Measurements from ENCODE around the gene TMEM45A.
A peak's percentile ranks its signal among the peaks of the same experiment; 100 is the strongest.
"Not testable (repeated sequence)": the region's sequence is repeated elsewhere in the genome, so short reads cannot be mapped to it uniquely, and the experiment has no call there.

TMEM45A gene

GRCh38 chr3:100486808-100487207 lies 5.6 kb upstream of the TMEM45A start:
- no peak overlapping the region; the same call in 1 of the 2 replicates for H3K27ac ChIP-seq
- no peak for TF ChIP-seq CTCF (IDR thresholded peaks at IDR 0.05)
- TF ChIP-seq ZFX (IDR thresholded peaks at IDR 0.05; ENCODE audit: borderline replicate concordance), result no peak

GRCh38 chr3:100489118-100489517 lies 3.3 kb upstream of the TMEM45A start:
- no peak overlapping the region for H3K27ac ChIP-seq
- no peak for TF ChIP-seq ZFX (IDR thresholded peaks at IDR 0.05; ENCODE audit: borderline replicate concordance)
- no peak for TF ChIP-seq CTCF (IDR thresholded peaks at IDR 0.05)

GRCh38 chr3:100496711-100497261 lies 4.4 kb downstream of the TMEM45A start:
- no peak for TF ChIP-seq CTCF (IDR thresholded peaks at IDR 0.05)
- no peak for TF ChIP-seq ZFX (IDR thresholded peaks at IDR 0.05; ENCODE audit: borderline replicate concordance)
- H3K27ac ChIP-seq, result no peak overlapping the region

GRCh38 chr3:100499651-100500050 lies 7.2 kb downstream of the TMEM45A start:
- H3K27ac ChIP-seq, result peak overlapping the region; percentile 42
- TF ChIP-seq CTCF (IDR thresholded peaks at IDR 0.05), result no peak
- no peak for TF ChIP-seq ZFX (IDR thresholded peaks at IDR 0.05; ENCODE audit: borderline replicate concordance)

- no peak for TF ChIP-seq CTCF (IDR thresholded peaks at IDR 0.05)
- TF ChIP-seq ZFX (IDR thresholded peaks at IDR 0.05; ENCODE audit: borderline replicate concordance), result no peak
- H3K27ac ChIP-seq, result peak overlapping the region; percentile 42
These were observed 8.0 kb downstream of the TMEM45A start for GRCh38 chr3:100500320-100500880.

GRCh38 chr3:100503448-100503847 lies 11.0 kb downstream of the TMEM45A start:
- no peak overlapping the region for H3K27ac ChIP-seq
- TF ChIP-seq ZFX (IDR thresholded peaks at IDR 0.05; ENCODE audit: borderline replicate concordance) (no peak), CTCF (IDR thresholded peaks at IDR 0.05) (no peak)

GRCh38 chr3:100506355-100506754 lies 13.9 kb downstream of the TMEM45A start:
- H3K27ac ChIP-seq, result no peak overlapping the region
- TF ChIP-seq ZFX (IDR thresholded peaks at IDR 0.05; ENCODE audit: borderline replicate concordance), result no peak
- no peak for TF ChIP-seq CTCF (IDR thresholded peaks at IDR 0.05)

GRCh38 chr3:100509818-100510217 lies 17.4 kb downstream of the TMEM45A start:
- not testable (repeated sequence) for H3K27ac ChIP-seq
